GM23338 (cell line): ENCODE data around the gene SLC25A30. TPM values are rescaled to one million over a fixed set of nuclear protein-coding genes. Genes with fewer than 3 reads are reported as not detected.

Experiments
- ATAC-seq: fragments of 200-7000 bp; cut with Tn5 transposase; 3 replicates; pipeline ENCODE4 v1.9.1; 2020
- DNase-seq: peaks from one replicate; pipeline ENCODE4 v3.0.0-alpha.2; 2015; ENCODE audit warnings: low spot score
- H2AFZ ChIP-seq: fragments of 200-600 bp; sonication (generic); 2 replicates; pipeline ENCODE4 v1.8.0; 2016; ENCODE audit warnings: antibody characterized with exemption, mild to moderate bottlenecking, moderate library complexity
- H3F3A ChIP-seq: fragments of 200-600 bp; sonication (generic); replicated peaks from 2 replicates; pipeline ENCODE4 v1.8.0; 2017; ENCODE audit warnings: antibody characterized with exemption, mixed run types, low read depth
- H3K27ac ChIP-seq: fragments of 200-600 bp; sonication (generic); 2 replicates; pipeline ENCODE4 v1.6.1; 2016; ENCODE audit warnings: low read depth
- H3K27me3 ChIP-seq: fragments of 200-600 bp; sonication (generic); 2 replicates; pipeline ENCODE4 v1.8.0; 2016; ENCODE audit warnings: mild to moderate bottlenecking, mixed run types, moderate library complexity; ENCODE audit not compliant: insufficient read depth
- H3K36me3 ChIP-seq: fragments of 200-600 bp; sonication (generic); 2 replicates; pipeline ENCODE4 v1.8.0; 2016; ENCODE audit warnings: mild to moderate bottlenecking; ENCODE audit not compliant: insufficient read depth
- H3K4me1 ChIP-seq: fragments of 200-600 bp; sonication (generic); 2 replicates; pipeline ENCODE4 v1.8.0; 2016; ENCODE audit warnings: mild to moderate bottlenecking, moderate library complexity; ENCODE audit not compliant: insufficient read depth
- H3K4me2 ChIP-seq: fragments of 200-600 bp; sonication (generic); 2 replicates; pipeline ENCODE4 v1.7.1; 2017; ENCODE audit warnings: mixed run types
- H3K4me3 ChIP-seq: fragments of 200-600 bp; sonication (generic); 2 replicates; pipeline ENCODE4 v1.6.1; 2016; ENCODE audit warnings: mixed run types
- H3K79me2 ChIP-seq: fragments of 200-600 bp; sonication (generic); replicated peaks from 2 replicates; pipeline ENCODE4 v1.8.0; 2017; ENCODE audit warnings: mild to moderate bottlenecking; ENCODE audit not compliant: insufficient read depth
- H3K9me2 ChIP-seq: fragments of 200-600 bp; sonication (generic); 2 replicates; pipeline ENCODE4 v1.8.0; 2017; ENCODE audit not compliant: insufficient read depth
- H4K20me1 ChIP-seq: fragments of 200-600 bp; sonication (generic); replicated peaks from 2 replicates; pipeline ENCODE4 v1.8.0; 2017; ENCODE audit warnings: mild to moderate bottlenecking; ENCODE audit not compliant: insufficient read depth
- H3K27ac Mint-ChIP-seq: 2 replicates; pipeline ENCODE4 v1.8.0; 2020; ENCODE audit warnings: inconsistent platforms, mild to moderate bottlenecking, moderate library complexity, mixed read lengths
- H3K27me3 Mint-ChIP-seq: 3 replicates; pipeline ENCODE4 v1.8.0; 2022; ENCODE audit warnings: low read depth, mild to moderate bottlenecking, moderate library complexity, mixed read lengths, inconsistent platforms; ENCODE audit not compliant: insufficient read depth, poor library complexity
- H3K36me3 Mint-ChIP-seq: 3 replicates; pipeline ENCODE4 v1.8.0; 2021; ENCODE audit warnings: low read depth, mild to moderate bottlenecking, inconsistent platforms, moderate library complexity, mixed read lengths
- H3K4me1 Mint-ChIP-seq: 3 replicates; pipeline ENCODE4 v1.8.0; 2020; ENCODE audit warnings: mild to moderate bottlenecking, inconsistent platforms, mixed read lengths
- H3K4me3 Mint-ChIP-seq: 3 replicates; pipeline ENCODE4 v1.8.0; 2021; ENCODE audit warnings: moderate library complexity, mild to moderate bottlenecking, inconsistent platforms, mixed read lengths
- H3K9me3 Mint-ChIP-seq: 3 replicates; pipeline ENCODE4 v1.8.0; 2020; ENCODE audit warnings: moderate library complexity, mild to moderate bottlenecking, inconsistent platforms, mixed read lengths
- CREB1 ChIP-seq: fragments of 250-450 bp; sonication (Bioruptor Pico); IDR thresholded peaks from 2 replicates; pipeline ENCODE4 v1.5.0; 2020; ENCODE audit warnings: low read depth, mild to moderate bottlenecking, moderate library complexity
- CTCF ChIP-seq, 2 experiments: fragments of 200-600 bp in 1 of 2; sonication (generic) in 1 of 2; conservative IDR thresholded peaks; 2 replicates each; pipeline versions ENCODE4 v1.5.1 to v1.6.1; 2016 to 2017; ENCODE audit warnings: antibody characterized with exemption in 2 of 2, low read depth in 2 of 2, mild to moderate bottlenecking in 2 of 2, moderate library complexity in 1 of 2
- EZH2 ChIP-seq: fragments of 200-600 bp; sonication (generic); IDR thresholded peaks from one replicate; pipeline ENCODE4 v1.8.0; 2017; ENCODE audit warnings: antibody characterized with exemption, mild to moderate bottlenecking, low read depth; ENCODE audit not compliant: unreplicated experiment
- EZH2phosphoT487 ChIP-seq: fragments of 200-600 bp; sonication (generic); IDR thresholded peaks from one replicate; pipeline ENCODE4 v1.8.1; 2018; ENCODE audit warnings: antibody characterized with exemption; ENCODE audit not compliant: unreplicated experiment
- JUNB ChIP-seq: IDR thresholded peaks from one replicate; pipeline ENCODE4 v1.6.1; 2016; ENCODE audit warnings: antibody characterized with exemption; ENCODE audit not compliant: unreplicated experiment
- NANOG ChIP-seq: IDR thresholded peaks from 2 replicates; pipeline ENCODE4 v1.6.1; 2016; ENCODE audit warnings: antibody characterized with exemption, borderline replicate concordance
- POLR2AphosphoS5 ChIP-seq: IDR thresholded peaks from 2 replicates; pipeline ENCODE4 v1.6.1; 2016; ENCODE audit warnings: antibody characterized with exemption, low read depth
- REST ChIP-seq: IDR thresholded peaks from one replicate; pipeline ENCODE4 v1.6.1; 2018; ENCODE audit warnings: antibody characterized with exemption; ENCODE audit not compliant: unreplicated experiment
- STAT1 ChIP-seq: IDR thresholded peaks from one replicate; pipeline ENCODE4 v1.6.1; 2016; ENCODE audit warnings: antibody characterized with exemption; ENCODE audit not compliant: unreplicated experiment
- ZNF114 ChIP-seq: fragments of 250-450 bp; sonication (Bioruptor Pico); IDR thresholded peaks from 2 replicates; pipeline ENCODE4 v1.5.0; 2020; ENCODE audit warnings: mild to moderate bottlenecking, moderate library complexity
- ZNF331 ChIP-seq: fragments of 250-450 bp; sonication (Bioruptor Pico); IDR thresholded peaks from 2 replicates; pipeline ENCODE4 v1.5.0; 2020; ENCODE audit warnings: low read depth, mild to moderate bottlenecking, moderate library complexity
- ZNF462 ChIP-seq: fragments of 250-450 bp; sonication (Bioruptor Pico); IDR thresholded peaks from 2 replicates; pipeline ENCODE4 v1.5.0; 2020; ENCODE audit warnings: mild to moderate bottlenecking, moderate library complexity
- polyA plus RNA-seq: library from polyadenylated mRNA; unstranded; fragments of >200 nt; fragmentation: Nextera tagmentation; extraction: Ambion mirVana; gene quantifications from 2 replicates; pipeline ENCODE4 v1.2.1, GENCODE V29; 2016
- total RNA-seq: library from RNA; depleted of rRNA; stranded (reverse); fragments of >200 nt; shearing (Covaris generic); gene quantifications from 2 replicates; pipeline ENCODE4 v1.2.3, GENCODE V29; 2014
- TF ChIP-seq, protein P1 (sequence below): IDR thresholded peaks from 2 replicates; pipeline ENCODE4 v1.6.1; 2016; ENCODE audit warnings: antibody characterized with exemption

SLC25A30 gene
- total and polyA plus RNA-seq, 2 experiments from 2014 or later: 2.0 to 7.5 TPM

GRCh38 chr13:45406421-45406820 is 11.8 kb downstream of the SLC25A30 start:
- DNase-seq (no peak), ATAC-seq (no peak)
- H3K9me3 Mint-ChIP-seq: no peaks in the 10 kb centered on the region
- TF ChIP-seq ZNF462 (CRISPR knock-in tag) (no peak), ZNF331 (no peak), EZH2 (no peak), CTCF (conservative IDR thresholded peaks at IDR 0.05; ENCODE audit: low read depth in 2 of 2) (no peak), POLR2AphosphoS5 (no peak), EZH2phosphoT487 (no peak), STAT1 (no peak), NANOG (no peak), ZNF114 (CRISPR knock-in tag) (no peak), JUNB (no peak), CREB1 (CRISPR knock-in tag) (no peak), REST (no peak)
- TF ChIP-seq, protein P1, sequence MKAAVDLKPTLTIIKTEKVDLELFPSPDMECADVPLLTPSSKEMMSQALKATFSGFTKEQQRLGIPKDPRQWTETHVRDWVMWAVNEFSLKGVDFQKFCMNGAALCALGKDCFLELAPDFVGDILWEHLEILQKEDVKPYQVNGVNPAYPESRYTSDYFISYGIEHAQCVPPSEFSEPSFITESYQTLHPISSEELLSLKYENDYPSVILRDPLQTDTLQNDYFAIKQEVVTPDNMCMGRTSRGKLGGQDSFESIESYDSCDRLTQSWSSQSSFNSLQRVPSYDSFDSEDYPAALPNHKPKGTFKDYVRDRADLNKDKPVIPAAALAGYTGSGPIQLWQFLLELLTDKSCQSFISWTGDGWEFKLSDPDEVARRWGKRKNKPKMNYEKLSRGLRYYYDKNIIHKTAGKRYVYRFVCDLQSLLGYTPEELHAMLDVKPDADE: no peak
- no peak overlapping the region for H3K27ac Mint-ChIP-seq
- H2AFZ ChIP-seq: no peak overlapping the region
- H3K4me1 ChIP-seq: no peaks in the 10 kb centered on the region
- H3K4me3 Mint-ChIP-seq: no peak overlapping the region
- no peak overlapping the region for H3K4me2 ChIP-seq
- peaks cover 4% of the 10 kb centered on the region; the same call in 1 of the 2 replicates for H4K20me1 ChIP-seq
- H3K36me3 ChIP-seq: peaks cover 5% of the 10 kb centered on the region; the same call in 1 of the 2 replicates
- H3K4me1 Mint-ChIP-seq: no peaks in the 10 kb centered on the region
- no peaks in the 10 kb centered on the region for H3K79me2 ChIP-seq
- H3K4me3 ChIP-seq: no peak overlapping the region
- H3F3A ChIP-seq: no peaks in the 10 kb centered on the region
- peaks cover 18% of the 10 kb centered on the region for H3K36me3 Mint-ChIP-seq
- H3K27me3 ChIP-seq: no peaks in the 10 kb centered on the region
- no peak overlapping the region for H3K27ac ChIP-seq
- no peaks in the 10 kb centered on the region for H3K9me2 ChIP-seq
- no peaks in the 10 kb centered on the region for H3K27me3 Mint-ChIP-seq
